Stomach (tissue), 4 donors: ENCODE results near the gene PANX1.
"Not testable (repeated sequence)": the region's sequence is repeated elsewhere in the genome, so short reads cannot be mapped to it uniquely, and the experiment has no call there.

Source experiments
- EP300 ChIP-seq: sonication (generic); formaldehyde crosslinking; IDR thresholded peaks from one replicate; pipeline ENCODE4 v1.6.1; 2017; ENCODE audit warnings: antibody characterized with exemption
- POLR2A ChIP-seq, 4 donors: fragments of 450-650 bp; IDR thresholded peaks; one replicate each; pipeline ENCODE4 v1.6.1; 2016; ENCODE audit warnings: antibody characterized with exemption in 4 of 4, control low read depth in 2 of 4, mild to moderate bottlenecking in 1 of 4, moderate library complexity in 1 of 4
- POLR2AphosphoS5 ChIP-seq, 3 donors: sonication (generic); formaldehyde crosslinking; IDR thresholded peaks; one replicate each; pipeline ENCODE4 v1.6.1; 2016; ENCODE audit warnings: antibody characterized with exemption in 3 of 3
- TF ChIP-seq, protein P1 (sequence below), 7 experiments: fragments of 450-650 bp in 4 of 7; fragments of 200-600 bp in 3 of 7; sonication (generic) in 3 of 7; IDR thresholded peaks; one replicate each; pipeline ENCODE4 v1.5.1; 2016 to 2019; ENCODE audit warnings: antibody characterized with exemption in 7 of 7, control low read depth in 2 of 7, mild to moderate bottlenecking in 1 of 7

DNA sequence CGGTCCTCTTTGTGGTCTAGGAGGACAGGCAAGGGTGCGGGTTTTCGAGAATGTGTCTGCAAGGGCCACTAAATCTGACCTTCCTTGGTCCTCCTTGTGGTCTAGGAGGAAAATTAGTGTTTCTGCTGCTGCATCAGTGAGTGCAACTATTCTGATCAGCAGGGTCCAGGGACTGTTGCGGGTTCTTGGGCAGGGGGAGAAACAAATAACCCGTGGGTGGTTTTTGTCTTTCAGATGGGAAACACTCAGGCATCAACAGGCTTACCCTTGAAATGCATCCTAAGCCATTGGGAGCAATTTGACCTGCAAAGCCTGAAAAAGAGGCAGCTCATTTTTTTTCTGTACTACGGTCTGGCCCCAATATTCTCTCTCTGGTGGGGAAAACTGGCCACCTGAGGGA, 9.0 kb upstream of the PANX1 start:
- TF ChIP-seq, protein P1, sequence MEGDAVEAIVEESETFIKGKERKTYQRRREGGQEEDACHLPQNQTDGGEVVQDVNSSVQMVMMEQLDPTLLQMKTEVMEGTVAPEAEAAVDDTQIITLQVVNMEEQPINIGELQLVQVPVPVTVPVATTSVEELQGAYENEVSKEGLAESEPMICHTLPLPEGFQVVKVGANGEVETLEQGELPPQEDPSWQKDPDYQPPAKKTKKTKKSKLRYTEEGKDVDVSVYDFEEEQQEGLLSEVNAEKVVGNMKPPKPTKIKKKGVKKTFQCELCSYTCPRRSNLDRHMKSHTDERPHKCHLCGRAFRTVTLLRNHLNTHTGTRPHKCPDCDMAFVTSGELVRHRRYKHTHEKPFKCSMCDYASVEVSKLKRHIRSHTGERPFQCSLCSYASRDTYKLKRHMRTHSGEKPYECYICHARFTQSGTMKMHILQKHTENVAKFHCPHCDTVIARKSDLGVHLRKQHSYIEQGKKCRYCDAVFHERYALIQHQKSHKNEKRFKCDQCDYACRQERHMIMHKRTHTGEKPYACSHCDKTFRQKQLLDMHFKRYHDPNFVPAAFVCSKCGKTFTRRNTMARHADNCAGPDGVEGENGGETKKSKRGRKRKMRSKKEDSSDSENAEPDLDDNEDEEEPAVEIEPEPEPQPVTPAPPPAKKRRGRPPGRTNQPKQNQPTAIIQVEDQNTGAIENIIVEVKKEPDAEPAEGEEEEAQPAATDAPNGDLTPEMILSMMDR (IDR thresholded peaks at IDR 0.05) = not testable (repeated sequence)
- not testable (repeated sequence) for TF ChIP-seq POLR2AphosphoS5 (IDR thresholded peaks at IDR 0.05); EP300; POLR2A (IDR thresholded peaks at IDR 0.05)
